Smooth muscle cell (in vitro differentiated cells): ENCODE measurements around the gene JCAD. TPM values are rescaled to one million over a fixed set of nuclear protein-coding genes. Genes with fewer than 3 reads are reported as not detected.

Source experiments
- DNase-seq: peaks from one replicate; lab custom pipeline; 2025; ENCODE audit not compliant: unreplicated experiment; lab: John Stamatoyannopoulos, UW
- H2AFZ ChIP-seq: fragments of 200-600 bp; sonication (generic); 2 replicates; pipeline ENCODE4 v1.6.0; 2016; ENCODE audit warnings: antibody characterized with exemption, low read depth, mild to moderate bottlenecking
- H3F3A ChIP-seq: fragments of 200-600 bp; sonication (generic); 2 replicates; pipeline ENCODE4 v1.6.0; 2017; ENCODE audit warnings: antibody characterized with exemption, low read depth
- H3K27ac ChIP-seq: fragments of 200-600 bp; sonication (generic); 2 replicates; pipeline ENCODE4 v1.5.1; 2016; ENCODE audit warnings: low read depth, mild to moderate bottlenecking
- H3K27me3 ChIP-seq: fragments of 200-600 bp; sonication (generic); 2 replicates; pipeline ENCODE4 v1.6.1; 2016; ENCODE audit warnings: low read depth, mild to moderate bottlenecking
- H3K36me3 ChIP-seq: fragments of 200-600 bp; sonication (generic); 2 replicates; pipeline ENCODE4 v1.5.1; 2016; ENCODE audit warnings: low read depth
- H3K4me1 ChIP-seq: fragments of 200-600 bp; sonication (generic); 2 replicates; pipeline ENCODE4 v1.5.1; 2016; ENCODE audit warnings: low read depth
- H3K4me2 ChIP-seq: fragments of 200-600 bp; sonication (generic); 2 replicates; pipeline ENCODE4 v1.6.0; 2016; ENCODE audit warnings: mild to moderate bottlenecking
- H3K4me3 ChIP-seq: fragments of 200-600 bp; sonication (generic); 2 replicates; pipeline ENCODE4 v1.5.1; 2016; ENCODE audit warnings: mild to moderate bottlenecking
- H3K79me2 ChIP-seq: fragments of 200-600 bp; sonication (generic); 2 replicates; pipeline ENCODE4 v1.6.0; 2016; ENCODE audit warnings: low read depth, mild to moderate bottlenecking
- H3K9ac ChIP-seq: fragments of 200-600 bp; sonication (generic); 2 replicates; pipeline ENCODE4 v1.6.0; 2016; ENCODE audit warnings: low read depth
- H3K9me3 ChIP-seq: fragments of 200-600 bp; sonication (generic); replicated peaks from 2 replicates; pipeline ENCODE4 v1.5.1; 2016; ENCODE audit warnings: low read depth
- H4K20me1 ChIP-seq: fragments of 200-600 bp; sonication (generic); 2 replicates; pipeline ENCODE4 v1.6.0; 2016; ENCODE audit warnings: low read depth
- CTCF ChIP-seq: fragments of 200-600 bp; sonication (generic); IDR thresholded peaks from 2 replicates; pipeline ENCODE4 v1.5.1; 2017; ENCODE audit warnings: borderline replicate concordance, mild to moderate bottlenecking, antibody characterized with exemption; ENCODE audit not compliant: insufficient read depth, poor library complexity, severe bottlenecking
- WGBS: methylation state at CpG from one replicate; pipeline ENCODE4 v1.1.7; 2016; ENCODE audit warnings: low lambda C conversion rate; 5-methylcytosine and 5-hydroxymethylcytosine counted together
- polyA plus RNA-seq: library from polyadenylated mRNA; unstranded; fragments of >200 nt; fragmentation: Nextera tagmentation; extraction: Ambion mirVana; gene quantifications from 2 replicates; pipeline ENCODE4 v1.2.1, GENCODE V29; 2016
- total RNA-seq: library from RNA; depleted of rRNA; stranded (reverse); fragments of >200 nt; gene quantifications from 2 replicates; pipeline ENCODE4 v1.2.3, GENCODE V29; 2014

The JCAD gene
- total and polyA plus RNA-seq, 2 experiments from 2014 or later, result 7.5 to 7.8 TPM

GRCh38 chr10:30038781-30039536 is 20.4 kb downstream of the JCAD start:
- Histone ChIP-seq H3K9ac (no peak overlapping the region), H3K4me1 (no peaks in the 10 kb centered on the region), H3K27me3 (no peaks in the 10 kb centered on the region), H3F3A (no peaks in the 10 kb centered on the region), H3K9me3 (no peaks in the 10 kb centered on the region), H3K4me2 (no peak overlapping the region), H3K27ac (no peak overlapping the region), H3K36me3 (no peaks in the 10 kb centered on the region), H2AFZ (no peak overlapping the region), H4K20me1 (peaks cover 69% of the 10 kb centered on the region), H3K4me3 (no peak overlapping the region), H3K79me2 (no peaks in the 10 kb centered on the region)
- no peak for TF ChIP-seq CTCF
- WGBS, result 91% methylated on average over 12 of the region's 12 CpGs
- DNase-seq, result no peak

- DNase-seq, result no peak
- Histone ChIP-seq H3K79me2 (no peaks in the 10 kb centered on the region), H3K4me1 (no peaks in the 10 kb centered on the region), H3K9me3 (no peaks in the 10 kb centered on the region), H3K4me2 (no peak overlapping the region), H3K36me3 (no peaks in the 10 kb centered on the region), H4K20me1 (peaks cover 62% of the 10 kb centered on the region), H3K4me3 (no peak overlapping the region), H3K27me3 (no peaks in the 10 kb centered on the region), H2AFZ (no peak overlapping the region), H3K27ac (no peak overlapping the region), H3F3A (no peaks in the 10 kb centered on the region), H3K9ac (no peak overlapping the region)
- TF ChIP-seq CTCF, result no peak
- 95% methylated on average over 10 of the region's 10 CpGs for WGBS
These were observed 21.6 kb downstream of the JCAD start for GRCh38 chr10:30037620-30038336.

GRCh38 chr10:30036811-30037210 is 22.6 kb downstream of the JCAD start:
- Histone ChIP-seq H3K27ac (no peak overlapping the region), H2AFZ (no peak overlapping the region), H3K4me2 (no peak overlapping the region), H3F3A (no peaks in the 10 kb centered on the region), H4K20me1 (peaks cover 55% of the 10 kb centered on the region), H3K36me3 (no peaks in the 10 kb centered on the region), H3K9me3 (no peaks in the 10 kb centered on the region), H3K79me2 (no peaks in the 10 kb centered on the region), H3K9ac (no peak overlapping the region), H3K4me1 (no peaks in the 10 kb centered on the region), H3K27me3 (no peaks in the 10 kb centered on the region), H3K4me3 (no peak overlapping the region)
- 92% methylated on average over 8 of the region's 8 CpGs for WGBS
- no peak for TF ChIP-seq CTCF
- no peak for DNase-seq

GRCh38 chr10:30036341-30036740 is 23.0 kb downstream of the JCAD start:
- Histone ChIP-seq H3K27me3 (no peaks in the 10 kb centered on the region), H3K9me3 (no peaks in the 10 kb centered on the region), H3K27ac (no peak overlapping the region), H3K36me3 (no peaks in the 10 kb centered on the region), H4K20me1 (peaks cover 53% of the 10 kb centered on the region), H3K4me1 (no peaks in the 10 kb centered on the region), H3F3A (no peaks in the 10 kb centered on the region), H3K4me3 (no peak overlapping the region), H3K79me2 (no peaks in the 10 kb centered on the region), H2AFZ (no peak overlapping the region), H3K4me2 (no peak overlapping the region), H3K9ac (no peak overlapping the region)
- 67% methylated on average over 3 of the region's 3 CpGs for WGBS
- no peak for DNase-seq
- TF ChIP-seq CTCF, result no peak
